Kidney (tissue), 14 donors: ENCODE measurements around the gene ZNF423. TPM values are rescaled to one million over a fixed set of nuclear protein-coding genes. Genes with fewer than 3 reads are reported as not detected.

Source experiments
- DNase-seq, 5 donors: peaks; one replicate each; pipeline ENCODE4 v3.0.0-alpha.2; 2013 to 2020
- FAIRE-seq: peaks from 2 replicates; lab custom pipeline; 2012; peaks lifted over from hg19 to GRCh38; lab: Jason Lieb, UNC
- H3K27ac ChIP-seq, 2 donors: one replicate each; pipeline ENCODE4 v1.7.0; 2013; ENCODE audit warnings: low read depth in 2 of 2, low read length in 2 of 2, inconsistent platforms in 1 of 2
- H3K27me3 ChIP-seq: one replicate; pipeline ENCODE4 v1.7.1; 2013; ENCODE audit warnings: low read length, inconsistent platforms; ENCODE audit not compliant: control insufficient read depth, insufficient read depth
- H3K36me3 ChIP-seq, 3 donors: one replicate each; pipeline versions ENCODE4 v1.7.0 to v1.7.1; 2013; ENCODE audit warnings: low read length in 3 of 3, control low read depth in 1 of 3, inconsistent platforms in 1 of 3; ENCODE audit not compliant: insufficient read depth in 3 of 3, control insufficient read depth in 2 of 3
- H3K4me1 ChIP-seq, 3 donors: one replicate each; pipeline versions ENCODE4 v1.7.0 to v1.7.1; 2013; ENCODE audit warnings: low read length in 3 of 3, inconsistent platforms in 1 of 3, low read depth in 1 of 3; ENCODE audit not compliant: control insufficient read depth in 2 of 3, insufficient read depth in 2 of 3
- H3K4me3 ChIP-seq, 3 donors: one replicate each; pipeline versions ENCODE4 v1.7.0 to v1.8.1; 2013; ENCODE audit warnings: low read length in 3 of 3, control low read depth in 1 of 3, inconsistent platforms in 1 of 3
- H3K9ac ChIP-seq, 3 donors: one replicate each; pipeline versions ENCODE4 v1.7.0 to v1.7.1; 2013; ENCODE audit warnings: low read length in 3 of 3, control low read depth in 1 of 3, inconsistent platforms in 1 of 3
- H3K9me3 ChIP-seq, 3 donors: one replicate each; pipeline versions ENCODE4 v1.7.0 to v1.7.1; 2013; ENCODE audit warnings: low read length in 3 of 3, control low read depth in 1 of 3, inconsistent platforms in 1 of 3; ENCODE audit not compliant: control insufficient read depth in 2 of 3, insufficient read depth in 1 of 3
- CTCF ChIP-seq: IDR thresholded peaks from 3 replicates; pipeline ENCODE4 v1.5.1; 2012; ENCODE audit warnings: mild to moderate bottlenecking, moderate library complexity, borderline replicate concordance; ENCODE audit not compliant: insufficient read depth; ENCODE audit errors: extremely low read depth
- intact Hi-C: fragments of 100-400 bp; cut with DNase I; formaldehyde crosslinking; loops from one replicate; pipeline ENCODE4 v1.11.1; 2022
- polyA plus RNA-seq: library from polyadenylated mRNA; stranded (reverse); fragments of 350-450 nt; fragmentation: Illumina TruSeq; extraction: RNeasy Lipid Tissue Mini Kit (QIAGEN cat#74804); gene quantifications from one replicate; pipeline ENCODE4 v1.2.3, GENCODE V29; 2014; ENCODE audit warnings: low read depth, low replicate concordance; ENCODE audit not compliant: insufficient read depth
- total RNA-seq: library from RNA; stranded (reverse); fragmentation: NEBNext Ultra II Directional; extraction: Animal tissue kit (Norgen Biotek cat#: 25700); gene quantifications from one replicate; pipeline ENCODE4 v1.2.1, GENCODE V29; 2021
- donor health status: control.
- donor health status: control.
- donor health status: control.
- donor health status: control.
- donor health status: control.
- donor health status: DM: yes; HTN: yes; CAD: no.
- donor health status: Normal renal cell carcinoma (clear cell type).

Gene ZNF423
- total and polyA plus RNA-seq, 2 donors from 2014 or later, result 2.0 to 8.4 TPM

GRCh38 chr16:49537924-49538459, 317.9 kb downstream of the ZNF423 start:
- H3K27ac ChIP-seq, result no peak overlapping the region
- H3K9ac ChIP-seq, result no peak overlapping the region
- DNase-seq, result no peak

GRCh38 chr16:49534901-49535610, 320.9 kb downstream of the ZNF423 start:
- intact Hi-C loops, result no loop called here
- FAIRE-seq (no peak), DNase-seq (no peak)
- no peaks in the 10 kb centered on the region for H3K36me3 ChIP-seq
- H3K27ac ChIP-seq, result no peak overlapping the region
- H3K9ac ChIP-seq, result no peak overlapping the region
- no peaks in the 10 kb centered on the region for H3K27me3 ChIP-seq
- peaks cover 0 to 5% (median 0%) of the 10 kb centered on the region in 3 donors for H3K4me1 ChIP-seq
- no peak for TF ChIP-seq CTCF
- H3K9me3 ChIP-seq, result no peaks in the 10 kb centered on the region
- no peak overlapping the region for H3K4me3 ChIP-seq

More at GRCh38 chr16:49537924-49538459, 317.9 kb downstream of the ZNF423 start:
- intact Hi-C loops, result no loop called here
- no peak for TF ChIP-seq CTCF
- no peaks in the 10 kb centered on the region for H3K9me3 ChIP-seq
- H3K4me1 ChIP-seq, result no peaks in the 10 kb centered on the region
- FAIRE-seq, result no peak
- H3K4me3 ChIP-seq, result no peak overlapping the region
- H3K27me3 ChIP-seq, result no peaks in the 10 kb centered on the region
- H3K36me3 ChIP-seq, result no peaks in the 10 kb centered on the region

GRCh38 chr16:49533422-49533821, 322.5 kb downstream of the ZNF423 start:
- peaks cover 0 to 5% (median 0%) of the 10 kb centered on the region in 3 donors for H3K4me1 ChIP-seq
- no peak for FAIRE-seq
- intact Hi-C loops, result no loop called here
- H3K27ac ChIP-seq, result no peak overlapping the region
- no peaks in the 10 kb centered on the region for H3K9me3 ChIP-seq
- H3K4me3 ChIP-seq, result no peak overlapping the region
- no peak for DNase-seq
- TF ChIP-seq CTCF, result no peak
- H3K27me3 ChIP-seq, result no peaks in the 10 kb centered on the region
- no peak overlapping the region for H3K9ac ChIP-seq
- H3K36me3 ChIP-seq, result no peaks in the 10 kb centered on the region
